Kidney (tissue), 14 donors: ENCODE results near the gene DPP10. TPM values are rescaled to one million over a fixed set of nuclear protein-coding genes. Genes with fewer than 3 reads are reported as not detected.

Experiments
- DNase-seq, 5 donors: peaks; one replicate each; pipeline ENCODE4 v3.0.0-alpha.2; 2013 to 2020
- FAIRE-seq: peaks from 2 replicates; lab custom pipeline; 2012; peaks lifted over from hg19 to GRCh38; lab: Jason Lieb, UNC
- H3K27ac ChIP-seq, 2 donors: one replicate each; pipeline ENCODE4 v1.7.0; 2013; ENCODE audit warnings: low read depth in 2 of 2, low read length in 2 of 2, inconsistent platforms in 1 of 2
- H3K27me3 ChIP-seq: one replicate; pipeline ENCODE4 v1.7.1; 2013; ENCODE audit warnings: low read length, inconsistent platforms; ENCODE audit not compliant: control insufficient read depth, insufficient read depth
- H3K36me3 ChIP-seq, 3 donors: one replicate each; pipeline versions ENCODE4 v1.7.0 to v1.7.1; 2013; ENCODE audit warnings: low read length in 3 of 3, control low read depth in 1 of 3, inconsistent platforms in 1 of 3; ENCODE audit not compliant: insufficient read depth in 3 of 3, control insufficient read depth in 2 of 3
- H3K4me1 ChIP-seq, 3 donors: one replicate each; pipeline versions ENCODE4 v1.7.0 to v1.7.1; 2013; ENCODE audit warnings: low read length in 3 of 3, inconsistent platforms in 1 of 3, low read depth in 1 of 3; ENCODE audit not compliant: control insufficient read depth in 2 of 3, insufficient read depth in 2 of 3
- H3K4me3 ChIP-seq, 3 donors: one replicate each; pipeline versions ENCODE4 v1.7.0 to v1.8.1; 2013; ENCODE audit warnings: low read length in 3 of 3, control low read depth in 1 of 3, inconsistent platforms in 1 of 3
- H3K9ac ChIP-seq, 3 donors: one replicate each; pipeline versions ENCODE4 v1.7.0 to v1.7.1; 2013; ENCODE audit warnings: low read length in 3 of 3, control low read depth in 1 of 3, inconsistent platforms in 1 of 3
- H3K9me3 ChIP-seq, 3 donors: one replicate each; pipeline versions ENCODE4 v1.7.0 to v1.7.1; 2013; ENCODE audit warnings: low read length in 3 of 3, control low read depth in 1 of 3, inconsistent platforms in 1 of 3; ENCODE audit not compliant: control insufficient read depth in 2 of 3, insufficient read depth in 1 of 3
- CTCF ChIP-seq: IDR thresholded peaks from 3 replicates; pipeline ENCODE4 v1.5.1; 2012; ENCODE audit warnings: mild to moderate bottlenecking, moderate library complexity, borderline replicate concordance; ENCODE audit not compliant: insufficient read depth; ENCODE audit errors: extremely low read depth
- intact Hi-C: fragments of 100-400 bp; cut with DNase I; formaldehyde crosslinking; loops from one replicate; pipeline ENCODE4 v1.11.1; 2022
- polyA plus RNA-seq: library from polyadenylated mRNA; stranded (reverse); fragments of 350-450 nt; fragmentation: Illumina TruSeq; extraction: RNeasy Lipid Tissue Mini Kit (QIAGEN cat#74804); gene quantifications from one replicate; pipeline ENCODE4 v1.2.3, GENCODE V29; 2014; ENCODE audit warnings: low read depth, low replicate concordance; ENCODE audit not compliant: insufficient read depth
- total RNA-seq: library from RNA; stranded (reverse); fragmentation: NEBNext Ultra II Directional; extraction: Animal tissue kit (Norgen Biotek cat#: 25700); gene quantifications from one replicate; pipeline ENCODE4 v1.2.1, GENCODE V29; 2021
- donor health status: control.
- donor health status: control.
- donor health status: control.
- donor health status: control.
- donor health status: control.
- donor health status: DM: yes; HTN: yes; CAD: no.
- donor health status: Normal renal cell carcinoma (clear cell type).

DPP10 gene
- total and polyA plus RNA-seq, 2 donors from 2014 or later: 0.67 TPM; not detected in 1

- no peak for FAIRE-seq
Measured at GRCh38 chr2:114684403-114684802, 242.0 kb downstream of the DPP10 start.

GRCh38 chr2:114685102-114685501, 242.7 kb downstream of the DPP10 start:
- intact Hi-C loops: no loop called here
- Histone ChIP-seq H3K27me3 (no peaks in the 10 kb centered on the region), H3K4me3 (no peak overlapping the region), H3K27ac (no peak overlapping the region), H3K9me3 (no peaks in the 10 kb centered on the region), H3K4me1 (no peaks in the 10 kb centered on the region), H3K36me3 (no peaks in the 10 kb centered on the region), H3K9ac (no peak overlapping the region)
- no peak for FAIRE-seq
- TF ChIP-seq CTCF: no peak
- DNase-seq: no peak

More at GRCh38 chr2:114684403-114684802, 242.0 kb downstream of the DPP10 start:
- Histone ChIP-seq H3K4me3 (no peak overlapping the region), H3K4me1 (no peaks in the 10 kb centered on the region), H3K36me3 (no peaks in the 10 kb centered on the region), H3K27ac (no peak overlapping the region), H3K9me3 (no peaks in the 10 kb centered on the region), H3K9ac (no peak overlapping the region), H3K27me3 (no peaks in the 10 kb centered on the region)
- no peak for TF ChIP-seq CTCF
- intact Hi-C loops: no loop called here
- DNase-seq: no peak

- DNase-seq (no peak), FAIRE-seq (no peak)
- Histone ChIP-seq H3K27ac (no peak overlapping the region), H3K9ac (no peak overlapping the region), H3K36me3 (no peaks in the 10 kb centered on the region), H3K4me3 (no peak overlapping the region), H3K27me3 (no peaks in the 10 kb centered on the region), H3K9me3 (no peaks in the 10 kb centered on the region), H3K4me1 (no peaks in the 10 kb centered on the region)
- no peak for TF ChIP-seq CTCF
- intact Hi-C loops: no loop called here
Measured at GRCh38 chr2:114688241-114688640, 245.8 kb downstream of the DPP10 start.

GRCh38 chr2:114698520-114698919, 256.1 kb downstream of the DPP10 start:
- no peak overlapping the region for H3K9ac ChIP-seq
- no peak for TF ChIP-seq CTCF
- H3K27ac ChIP-seq: no peak overlapping the region
- DNase-seq (no peak), FAIRE-seq (no peak)
- no peaks in the 10 kb centered on the region for H3K4me1 ChIP-seq
- intact Hi-C loops: no loop called here
- H3K9me3 ChIP-seq: no peaks in the 10 kb centered on the region
- no peaks in the 10 kb centered on the region for H3K27me3 ChIP-seq
- H3K36me3 ChIP-seq: no peaks in the 10 kb centered on the region
- no peak overlapping the region for H3K4me3 ChIP-seq
